Measurements from ENCODE around the gene NFIX. TPM values are rescaled to one million over a fixed set of nuclear protein-coding genes. Genes with fewer than 3 reads are reported as not detected.

Gene NFIX
- total RNA-seq, 1 donor from 2014 or later = 8.4 TPM

- Histone ChIP-seq H2AFZ (ENCODE audit: low read depth, low read length) (no peak overlapping the region), H3K36me3 (ENCODE audit: insufficient read depth, low read length) (no peaks in the 10 kb centered on the region), H3K27me3 (ENCODE audit: insufficient read depth, low read length) (no peaks in the 10 kb centered on the region), H3K4me1 (ENCODE audit: insufficient read depth, low read length) (peaks cover 89% of the 10 kb centered on the region), H4K20me1 (ENCODE audit: insufficient read depth, low read length) (peaks cover 11% of the 10 kb centered on the region), H3K79me2 (ENCODE audit: insufficient read depth, low read length) (peaks cover 96% of the 10 kb centered on the region), H3K4me3 (ENCODE audit: insufficient read depth, low read depth, low read length) (peak overlapping the region; percentile 45), H3K4me2 (ENCODE audit: low read length) (peak overlapping the region; percentile 87), H3K9ac (ENCODE audit: low read length) (peak overlapping the region; percentile 77), H3K27ac (ENCODE audit: low read depth, low read length) (peak overlapping the region; percentile 47), H3K9me3 (ENCODE audit: insufficient read depth, low read depth, low read length) (no peaks in the 10 kb centered on the region)
- TF ChIP-seq EZH2 (IDR thresholded peaks at IDR 0.05; ENCODE audit: insufficient read depth, low read length) = no peak
- TF ChIP-seq CTCF (IDR thresholded peaks at IDR 0.05; ENCODE audit: insufficient read depth, low read depth, low read length) = no peak
- DNase-seq (ENCODE audit: low read depth) (no peak), FAIRE-seq (no peak)
- Mint-ChIP-seq H3K4me1 (ENCODE audit: low read depth, unreplicated experiment) (peaks cover 38% of the 10 kb centered on the region), H3K9me3 (ENCODE audit: unreplicated experiment) (peaks cover 6% of the 10 kb centered on the region), H3K36me3 (ENCODE audit: low read depth, unreplicated experiment) (no peaks in the 10 kb centered on the region), H3K4me3 (ENCODE audit: unreplicated experiment) (peak overlapping the region; percentile 58), H3K27me3 (ENCODE audit: low read depth, unreplicated experiment) (peaks cover 87% of the 10 kb centered on the region), H3K27ac (ENCODE audit: unreplicated experiment) (no peak overlapping the region)
Observed at GRCh38 chr19:13016628-13017305, 21.5 kb downstream of the NFIX start.

- Histone ChIP-seq H4K20me1 (ENCODE audit: insufficient read depth, low read length) (peaks cover 9% of the 10 kb centered on the region), H3K36me3 (ENCODE audit: insufficient read depth, low read length) (no peaks in the 10 kb centered on the region), H3K4me1 (ENCODE audit: insufficient read depth, low read length) (peaks cover 91% of the 10 kb centered on the region), H3K4me2 (ENCODE audit: low read length) (peak overlapping the region; percentile 87), H3K79me2 (ENCODE audit: insufficient read depth, low read length) (peaks cover 96% of the 10 kb centered on the region), H3K27ac (ENCODE audit: low read depth, low read length) (peak overlapping the region; percentile 59), H3K4me3 (ENCODE audit: insufficient read depth, low read depth, low read length) (peak overlapping the region; percentile 27), H3K9ac (ENCODE audit: low read length) (peak overlapping the region; percentile 77), H3K9me3 (ENCODE audit: insufficient read depth, low read depth, low read length) (no peaks in the 10 kb centered on the region), H2AFZ (ENCODE audit: low read depth, low read length) (no peak overlapping the region), H3K27me3 (ENCODE audit: insufficient read depth, low read length) (no peaks in the 10 kb centered on the region)
- no peaks in the 10 kb centered on the region for H3K36me3 Mint-ChIP-seq (ENCODE audit: low read depth, unreplicated experiment)
- H3K4me3 Mint-ChIP-seq (ENCODE audit: unreplicated experiment) = peak overlapping the region; percentile 58
- FAIRE-seq = no peak
- peaks cover 38% of the 10 kb centered on the region for H3K4me1 Mint-ChIP-seq (ENCODE audit: low read depth, unreplicated experiment)
- no peak overlapping the region for H3K27ac Mint-ChIP-seq (ENCODE audit: unreplicated experiment)
- no peak for TF ChIP-seq CTCF (IDR thresholded peaks at IDR 0.05; ENCODE audit: insufficient read depth, low read depth, low read length)
- no peak for TF ChIP-seq EZH2 (IDR thresholded peaks at IDR 0.05; ENCODE audit: insufficient read depth, low read length)
- H3K9me3 Mint-ChIP-seq (ENCODE audit: unreplicated experiment) = peaks cover 6% of the 10 kb centered on the region
- no peak for DNase-seq (ENCODE audit: low read depth)
- peaks cover 91% of the 10 kb centered on the region for H3K27me3 Mint-ChIP-seq (ENCODE audit: low read depth, unreplicated experiment)
Observed at GRCh38 chr19:13017306-13018034, 22.2 kb downstream of the NFIX start.

All from astrocyte (in vitro differentiated cells and primary cell).